Activated CD8-positive, alpha-beta T cell treated with anti-CD3 and anti-CD28 coated beads for 36 hours (primary cell): ENCODE measurements around the gene CDH12. TPM values are rescaled to one million over a fixed set of nuclear protein-coding genes. Genes with fewer than 3 reads are reported as not detected.

ENCODE experiments used
- ATAC-seq: fragments of 200-7000 bp; cut with Tn5 transposase; one replicate; pipeline ENCODE4 v1.10.0; 2021; ENCODE audit warnings: mild to moderate bottlenecking, moderate library complexity
- CTCF ChIA-PET: fragments of 350-600 bp; sonication (Branson Sonifier 250); formaldehyde crosslinking; loops from one replicate; lab custom pipeline; 2021; ENCODE audit warnings: antibody characterized with exemption; lab: Charles Lee
- POLR2A ChIA-PET: fragments of 350-600 bp; sonication (Branson Sonifier 250); formaldehyde crosslinking; loops from one replicate; lab custom pipeline; 2021; ENCODE audit warnings: antibody characterized with exemption; lab: Charles Lee
- DNase-seq: peaks from one replicate; pipeline ENCODE4 v3.0.0-alpha.2; 2020
- H3K27ac Mint-ChIP-seq: one replicate; pipeline ENCODE4 v1.8.0; 2021; ENCODE audit warnings: mild to moderate bottlenecking, mixed read lengths
- H3K27me3 Mint-ChIP-seq: one replicate; pipeline ENCODE4 v1.8.0; 2021; ENCODE audit warnings: mixed read lengths
- H3K36me3 Mint-ChIP-seq: one replicate; pipeline ENCODE4 v1.8.0; 2021; ENCODE audit warnings: low read depth, mixed read lengths
- H3K4me1 Mint-ChIP-seq: one replicate; pipeline ENCODE4 v1.8.0; 2021; ENCODE audit warnings: low read depth, mixed read lengths
- H3K4me3 Mint-ChIP-seq: one replicate; pipeline ENCODE4 v1.8.0; 2021; ENCODE audit warnings: mild to moderate bottlenecking, moderate library complexity, mixed read lengths
- H3K9me3 Mint-ChIP-seq: one replicate; pipeline ENCODE4 v1.8.0; 2021; ENCODE audit warnings: mixed read lengths
- CTCF ChIP-seq: fragments of 200-600 bp; IDR thresholded peaks from one replicate; pipeline ENCODE4 v1.8.0; 2022; ENCODE audit warnings: antibody characterized with exemption, mild to moderate bottlenecking
- intact Hi-C: fragments of 100-400 bp; cut with micrococcal nuclease; formaldehyde crosslinking; loops from one replicate; pipeline ENCODE4 v1.10.0; 2022
- total RNA-seq, 2 experiments: library from RNA; stranded (reverse); gene quantifications; one replicate each; pipeline ENCODE4 v1.2.3, GENCODE V29; 2021

The CDH12 gene
- total RNA-seq, 2 experiments from 2014 or later = not detected

GRCh38 chr5:22662391-22662790 lies 190.8 kb downstream of the CDH12 start:
- Mint-ChIP-seq H3K27ac (no peak overlapping the region), H3K9me3 (peaks cover 7% of the 10 kb centered on the region), H3K4me1 (no peaks in the 10 kb centered on the region), H3K27me3 (no peaks in the 10 kb centered on the region), H3K4me3 (no peak overlapping the region), H3K36me3 (no peaks in the 10 kb centered on the region)
- intact Hi-C loops = no loop called here
- no peak for TF ChIP-seq CTCF
- no peak for DNase-seq
- ChIA-PET POLR2A (no interaction called here), CTCF (no interaction called here)
- no peak for ATAC-seq

GRCh38 chr5:22651355-22651754 lies 201.8 kb downstream of the CDH12 start:
- intact Hi-C loops = no loop called here
- H3K27ac Mint-ChIP-seq = no peak overlapping the region
- no peaks in the 10 kb centered on the region for H3K36me3 Mint-ChIP-seq
- H3K4me1 Mint-ChIP-seq = no peaks in the 10 kb centered on the region
- POLR2A ChIA-PET = no interaction called here
- H3K27me3 Mint-ChIP-seq = no peaks in the 10 kb centered on the region
- DNase-seq = no peak
- no peak for ATAC-seq
- no peak overlapping the region for H3K4me3 Mint-ChIP-seq
- peaks cover 9% of the 10 kb centered on the region for H3K9me3 Mint-ChIP-seq
- no peak for TF ChIP-seq CTCF
- CTCF ChIA-PET = no interaction called here

DNA sequence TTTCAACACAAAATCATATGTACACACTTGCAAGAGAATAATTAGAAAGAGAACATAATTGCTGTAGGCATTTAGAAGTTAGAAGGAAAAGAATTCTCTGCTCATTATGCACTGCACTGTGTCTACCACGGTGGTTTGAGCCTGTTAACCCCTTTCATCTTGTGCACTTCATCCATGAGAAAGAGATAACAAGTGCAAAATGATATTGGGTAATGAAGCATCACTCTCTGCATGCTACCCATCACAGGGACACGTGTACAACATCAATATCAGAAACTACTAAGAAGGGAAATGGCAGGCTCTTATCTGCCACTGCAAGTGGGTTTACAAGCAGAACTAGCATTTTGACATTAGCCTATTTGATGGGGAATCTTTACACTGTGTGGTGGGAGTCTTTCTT lies 202.6 kb downstream of the CDH12 start:
- TF ChIP-seq CTCF = no peak
- Mint-ChIP-seq H3K27ac (no peak overlapping the region), H3K4me3 (no peak overlapping the region), H3K9me3 (peaks cover 9% of the 10 kb centered on the region), H3K4me1 (no peaks in the 10 kb centered on the region), H3K27me3 (no peaks in the 10 kb centered on the region), H3K36me3 (no peaks in the 10 kb centered on the region)
- ATAC-seq (no peak), DNase-seq (no peak)
- ChIA-PET POLR2A (no interaction called here), CTCF (no interaction called here)
- intact Hi-C loops = no loop called here

DNA sequence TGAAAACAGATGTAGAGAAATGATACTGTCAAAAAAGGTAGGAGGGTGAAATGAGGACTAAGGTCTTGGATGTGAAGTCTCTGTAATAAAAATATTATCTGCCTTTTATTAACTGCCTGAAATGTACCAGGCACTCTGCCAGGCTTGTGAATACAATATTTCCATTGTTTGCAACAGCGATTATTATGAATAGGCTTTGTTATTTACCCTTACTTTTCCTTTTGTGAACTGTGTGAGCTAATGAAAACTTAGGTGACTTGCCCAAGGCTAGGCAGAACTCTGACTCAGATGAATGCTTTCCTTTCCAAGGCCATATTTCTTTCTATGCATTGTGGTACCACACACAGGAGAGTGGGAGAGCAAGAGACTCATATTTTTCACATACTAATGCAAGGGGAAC lies 204.1 kb downstream of the CDH12 start:
- ATAC-seq = no peak
- Mint-ChIP-seq H3K9me3 (peaks cover 9% of the 10 kb centered on the region), H3K4me1 (no peaks in the 10 kb centered on the region), H3K4me3 (no peak overlapping the region), H3K27ac (no peak overlapping the region), H3K27me3 (no peaks in the 10 kb centered on the region), H3K36me3 (no peaks in the 10 kb centered on the region)
- intact Hi-C loops = no loop called here
- POLR2A ChIA-PET = no interaction called here
- CTCF ChIA-PET = no interaction called here
- TF ChIP-seq CTCF = no peak
- DNase-seq = no peak

DNA sequence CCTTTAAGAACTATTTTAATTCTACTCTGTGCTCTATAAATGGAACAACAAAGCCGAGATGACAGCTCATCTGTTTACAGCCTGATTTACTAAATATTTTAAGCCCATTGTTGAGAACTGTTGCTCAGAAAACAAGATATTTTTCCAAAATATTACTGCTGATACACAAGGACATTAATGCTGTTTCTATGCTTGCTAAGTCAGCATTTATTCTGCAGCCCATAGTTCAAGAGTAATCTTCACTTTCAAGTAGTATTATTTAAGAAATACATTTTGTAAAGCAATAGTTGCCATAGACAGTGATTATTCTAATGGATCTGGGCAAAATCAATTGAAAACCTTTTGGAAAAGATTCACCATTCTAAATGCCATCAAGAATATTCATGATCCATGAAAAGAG lies 208.3 kb downstream of the CDH12 start:
- no peak for DNase-seq
- peaks cover 10% of the 10 kb centered on the region for H3K9me3 Mint-ChIP-seq
- POLR2A ChIA-PET = no interaction called here
- H3K27me3 Mint-ChIP-seq = no peaks in the 10 kb centered on the region
- H3K27ac Mint-ChIP-seq = no peak overlapping the region
- no peak for ATAC-seq
- intact Hi-C loops = no loop called here
- CTCF ChIA-PET = no interaction called here
- H3K36me3 Mint-ChIP-seq = no peaks in the 10 kb centered on the region
- H3K4me1 Mint-ChIP-seq = no peaks in the 10 kb centered on the region
- no peak overlapping the region for H3K4me3 Mint-ChIP-seq
- no peak for TF ChIP-seq CTCF
